ENCODE measurements around the gene ANAPC13. TPM values are rescaled to one million over a fixed set of nuclear protein-coding genes. Genes with fewer than 3 reads are reported as not detected.
A peak's percentile ranks its signal among the peaks of the same experiment; 100 is the strongest.

The ANAPC13 gene, protein sequence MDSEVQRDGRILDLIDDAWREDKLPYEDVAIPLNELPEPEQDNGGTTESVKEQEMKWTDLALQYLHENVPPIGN
- total RNA-seq (10 to 100 TPM; 20.7 to 31.8 (median 22.6) TPM), total RNA-seq (13.7 to 47.3 (median 24.7) reads per million in 29 experiments)
- 46.9 TPM for total RNA-seq (2013)

DNA sequence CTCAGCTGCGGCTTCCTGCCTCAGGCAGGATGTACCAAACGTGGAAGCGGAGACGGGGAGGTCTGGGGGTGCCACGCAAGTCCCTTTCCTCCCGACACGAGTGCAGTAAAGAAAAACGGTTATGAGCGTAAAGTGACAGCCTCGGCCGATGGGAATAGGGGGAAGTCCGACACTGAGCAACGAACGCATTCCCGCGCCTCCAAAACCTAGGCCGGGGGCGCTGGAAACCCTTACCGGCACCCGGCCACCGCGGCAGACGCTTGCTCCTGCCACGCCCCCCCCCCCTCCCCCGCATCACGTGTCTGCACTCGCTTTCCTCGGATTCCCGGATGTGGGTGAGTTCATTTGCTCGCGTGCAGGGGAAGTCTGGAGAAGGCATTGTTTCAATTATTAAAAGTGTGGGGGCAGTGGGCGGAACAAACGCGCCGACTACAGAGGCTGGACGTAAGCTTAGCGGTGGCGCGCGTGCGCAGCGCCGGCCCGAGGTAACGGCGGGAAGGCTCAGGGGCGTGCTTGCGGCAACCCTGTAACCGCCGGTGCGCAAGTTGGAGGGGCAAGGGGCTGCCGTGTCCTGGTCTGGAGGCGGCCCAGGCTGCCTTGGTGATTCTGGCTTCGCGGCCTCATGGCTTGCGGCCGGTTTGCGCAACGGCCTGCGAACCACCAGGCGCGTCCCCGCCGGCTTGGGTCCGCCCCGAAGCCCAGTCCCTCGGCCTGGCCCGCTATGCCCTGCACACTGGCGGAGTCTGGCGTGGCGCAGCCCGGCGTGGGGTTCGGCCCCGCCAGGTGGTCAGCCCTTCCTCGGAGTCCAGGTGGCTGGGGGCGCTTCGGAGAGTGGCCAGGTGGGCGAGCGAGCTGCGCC lies at the start of gene ANAPC13, which contains the start of gene CEP63:
Gene ANAPC13, minus strand, starts transcription at position 268 of the 859 bp plus-strand sequence. CDS start 3,081 bp downstream, outside the sequence.
Gene CEP63, plus strand, starts transcription at position 340 of the 859 bp plus-strand sequence. CDS start 9,264 bp downstream, outside the sequence.
- Histone ChIP-seq H3K36me3 (ENCODE audit: control insufficient read depth in 2 of 2, extremely low read depth in 1 of 2, insufficient read depth in 1 of 2, low read length in 1 of 2) (peaks cover 0 to 18% of the 10 kb centered on the region in 2 donors), H3K27ac (ENCODE audit: low read length) (peak within 1 kb of the TSS; percentile 86), H3K4me3 (ENCODE audit: control insufficient read depth in 1 of 2, extremely low read depth in 1 of 2, low read length in 1 of 2) (peak within 1 kb of the TSS; percentile 92 to 96), H3K9me3 (no peaks in the 10 kb centered on the region), H3K4me1 (ENCODE audit: control insufficient read depth in 1 of 2, extremely low read depth in 1 of 2, insufficient read depth in 2 of 2, low read length in 2 of 2) (peaks cover 21 to 28% of the 10 kb centered on the region in 2 experiments), H3K27me3 (replicated peaks in 1 of 2; ENCODE audit: control insufficient read depth in 2 of 2, extremely low read depth in 1 of 2, insufficient read depth in 2 of 2, low read length in 1 of 2) (no peaks in the 10 kb centered on the region)
- ATAC-seq (replicated peaks in 1 of 4) (peak; percentile 81 to 89 (median 84)), DNase-seq (peak; percentile 85 to 98 (median 92))
- Mint-ChIP-seq H3K4me3 (peak within 1 kb of the TSS; percentile 93 to 98 (median 94)), H3K9me3 (peaks cover 0 to 3% (median 0%) of the 10 kb centered on the region in 3 donors), H3K27me3 (no peaks in the 10 kb centered on the region), H3K36me3 (peaks cover 16% of the 10 kb centered on the region), H3K4me1 (peaks cover 58 to 70% (median 59%) of the 10 kb centered on the region in 3 donors), H3K27ac (peak within 1 kb of the TSS; percentile 96 to 98)
- under 1% methylated on average over 71 of the region's 81 CpGs for WGBS (ENCODE audit: insufficient coverage)
- ChIA-PET POLR2A (interaction anchor here in 1 of 2 donors (1.5 kb wide), 1 partner anchor 913 kb away, joined by 6 read pairs; the partner anchor contains the start of gene CDV3), CTCF (interaction anchor here (0.6 to 4.6 kb wide), 5 partner anchors 9 to 263 kb away, joined by 3 to 21 read pairs (median 6); no protein-coding TSS in a partner anchor)

GRCh38 chr3:134535186-134535970 lies 49.6 kb upstream of the ANAPC13 start:
- H3K36me3 ChIP-seq (ENCODE audit: control insufficient read depth in 2 of 2, extremely low read depth in 1 of 2, insufficient read depth in 1 of 2, low read length in 1 of 2): peaks cover 7 to 37% of the 10 kb centered on the region in 2 donors

DNA sequence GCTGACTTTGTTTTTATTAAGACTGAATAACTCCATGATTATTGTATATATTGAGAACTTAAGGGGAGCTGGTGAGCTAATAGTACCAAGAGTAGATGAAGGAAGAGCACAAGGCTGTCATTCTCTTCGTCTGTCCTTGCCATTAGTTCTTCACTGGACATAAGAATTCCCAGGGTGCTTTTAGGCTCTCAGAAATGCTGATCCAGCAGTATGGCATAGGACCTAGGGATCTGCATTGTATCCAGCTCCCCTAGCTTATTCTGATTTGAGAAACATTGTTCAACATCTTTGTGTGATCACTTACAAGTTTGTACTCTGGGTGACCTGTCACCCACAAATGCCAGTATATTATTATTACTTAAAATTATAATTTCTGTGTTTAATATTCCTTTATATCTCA lies 47.7 kb upstream of the ANAPC13 start:
- no peaks in the 10 kb centered on the region for H3K9me3 ChIP-seq
- no peak overlapping the region for H3K27ac Mint-ChIP-seq
- H3K27ac ChIP-seq (ENCODE audit: low read length): no peak overlapping the region
- H3K9me3 Mint-ChIP-seq: no peaks in the 10 kb centered on the region
- no peaks in the 10 kb centered on the region for H3K27me3 ChIP-seq (replicated peaks in 1 of 2; ENCODE audit: control insufficient read depth in 2 of 2, extremely low read depth in 1 of 2, insufficient read depth in 2 of 2, low read length in 1 of 2)
- no peak overlapping the region for H3K4me3 ChIP-seq (ENCODE audit: control insufficient read depth in 1 of 2, extremely low read depth in 1 of 2, low read length in 1 of 2)
- H3K4me3 Mint-ChIP-seq: no peak overlapping the region
- H3K4me1 Mint-ChIP-seq: peaks cover 2 to 13% (median 9%) of the 10 kb centered on the region in 3 donors
- ChIA-PET CTCF (interaction anchor here in 1 of 2 donors (1.0 kb wide), 1 partner anchor 58 kb away, joined by 3 read pairs; no protein-coding TSS in a partner anchor), POLR2A (no interaction called here)
- no peak for ATAC-seq (replicated peaks in 1 of 4)
- H3K36me3 ChIP-seq (ENCODE audit: control insufficient read depth in 2 of 2, extremely low read depth in 1 of 2, insufficient read depth in 1 of 2, low read length in 1 of 2): peaks cover 7 to 37% of the 10 kb centered on the region in 2 donors
- H3K4me1 ChIP-seq (ENCODE audit: control insufficient read depth in 1 of 2, extremely low read depth in 1 of 2, insufficient read depth in 2 of 2, low read length in 2 of 2): peaks cover 0 to 2% of the 10 kb centered on the region in 2 experiments
- H3K36me3 Mint-ChIP-seq: peaks cover 31% of the 10 kb centered on the region
- WGBS (ENCODE audit: insufficient coverage): 92% methylated on average over 1 of the region's 1 CpG
- H3K27me3 Mint-ChIP-seq: no peaks in the 10 kb centered on the region
- DNase-seq: no peak

More at GRCh38 chr3:134535186-134535970, 49.6 kb upstream of the ANAPC13 start:
- POLR2A ChIA-PET: interaction anchor here in 1 of 2 donors (0.6 kb wide), 1 partner anchor 1823 kb away, joined by 4 read pairs; no protein-coding TSS in a partner anchor
- ATAC-seq (replicated peaks in 1 of 4): no peak
- no peak overlapping the region for H3K4me3 ChIP-seq (ENCODE audit: control insufficient read depth in 1 of 2, extremely low read depth in 1 of 2, low read length in 1 of 2)
- no peaks in the 10 kb centered on the region for H3K9me3 ChIP-seq
- DNase-seq: no peak
- Mint-ChIP-seq H3K27ac (no peak overlapping the region), H3K9me3 (no peaks in the 10 kb centered on the region), H3K36me3 (peaks cover 42% of the 10 kb centered on the region), H3K4me3 (no peak overlapping the region), H3K4me1 (peaks cover 0 to 9% (median 7%) of the 10 kb centered on the region in 3 donors), H3K27me3 (no peaks in the 10 kb centered on the region)
- peaks cover 0 to 2% of the 10 kb centered on the region in 2 experiments for H3K4me1 ChIP-seq (ENCODE audit: control insufficient read depth in 1 of 2, extremely low read depth in 1 of 2, insufficient read depth in 2 of 2, low read length in 2 of 2)
- CTCF ChIA-PET: interaction anchor here in 1 of 2 donors (0.6 kb wide), 1 partner anchor 228 kb away, joined by 5 read pairs; no protein-coding TSS in a partner anchor
- 96% methylated on average over 3 of the region's 4 CpGs for WGBS (ENCODE audit: insufficient coverage)
- H3K27me3 ChIP-seq (replicated peaks in 1 of 2; ENCODE audit: control insufficient read depth in 2 of 2, extremely low read depth in 1 of 2, insufficient read depth in 2 of 2, low read length in 1 of 2): no peaks in the 10 kb centered on the region
- H3K27ac ChIP-seq (ENCODE audit: low read length): no peak overlapping the region

DNA sequence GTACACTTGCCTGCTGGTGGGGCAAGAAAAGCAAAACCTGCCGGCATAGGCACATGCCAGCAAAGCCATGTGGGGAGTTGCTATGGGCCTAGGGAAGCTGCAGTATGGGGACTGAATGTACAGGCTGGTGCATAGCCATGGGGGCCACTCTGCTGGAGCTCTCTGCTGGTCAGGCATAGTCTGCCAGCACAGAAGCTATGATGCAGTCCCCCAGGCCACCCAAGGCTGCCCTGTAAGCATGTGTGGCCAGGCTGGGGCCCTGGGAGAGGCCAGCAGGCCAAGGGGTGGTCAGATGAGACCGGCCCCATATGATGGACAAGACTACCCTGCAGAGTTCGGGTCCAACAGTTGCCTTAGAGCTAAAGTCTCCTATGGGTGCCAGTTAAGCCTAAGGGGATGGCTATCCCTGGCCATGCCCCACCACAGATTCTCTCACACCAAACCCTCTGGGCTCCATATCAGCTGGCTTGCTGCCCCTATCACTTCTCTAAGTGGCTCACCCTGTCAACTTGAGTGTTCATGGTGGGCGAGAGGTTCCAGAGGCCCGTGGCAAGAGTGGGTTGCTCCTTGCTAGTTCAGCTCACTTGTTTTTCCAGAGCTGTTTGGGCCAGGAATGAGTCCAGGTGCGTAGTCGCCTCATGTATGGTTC lies 41.9 kb upstream of the ANAPC13 start:
- 100% methylated on average over 6 of the region's 7 CpGs for WGBS (ENCODE audit: insufficient coverage)
- CTCF ChIA-PET: interaction anchor here in 1 of 2 donors (0.5 kb wide), 1 partner anchor 73 kb away, joined by 4 read pairs; no protein-coding TSS in a partner anchor

GRCh38 chr3:134527037-134527436 lies 41.3 kb upstream of the ANAPC13 start:
- DNase-seq (peak in 1 of 35 experiments; percentile 8), ATAC-seq (replicated peaks in 1 of 4) (no peak)
- H3K36me3 ChIP-seq (ENCODE audit: control insufficient read depth in 2 of 2, extremely low read depth in 1 of 2, insufficient read depth in 1 of 2, low read length in 1 of 2): peaks cover 0 to 6% of the 10 kb centered on the region in 2 donors
- ChIA-PET POLR2A (interaction anchor here in 1 of 2 donors (0.5 kb wide), 1 partner anchor 12 kb away, joined by 3 read pairs; no protein-coding TSS in a partner anchor), CTCF (interaction anchor here in 1 of 2 donors (0.5 kb wide), 1 partner anchor 74 kb away, joined by 4 read pairs; no protein-coding TSS in a partner anchor)
- H3K4me3 ChIP-seq (ENCODE audit: control insufficient read depth in 1 of 2, extremely low read depth in 1 of 2, low read length in 1 of 2): no peak overlapping the region
- peaks cover 7 to 23% (median 14%) of the 10 kb centered on the region in 3 donors for H3K4me1 Mint-ChIP-seq
- peaks cover 15% of the 10 kb centered on the region for H3K9me3 ChIP-seq
- no peak overlapping the region for H3K4me3 Mint-ChIP-seq
- 100% methylated on average over 4 of the region's 4 CpGs for WGBS (ENCODE audit: insufficient coverage)
- peaks cover 0 to 5% of the 10 kb centered on the region in 2 experiments for H3K4me1 ChIP-seq (ENCODE audit: control insufficient read depth in 1 of 2, extremely low read depth in 1 of 2, insufficient read depth in 2 of 2, low read length in 2 of 2)
- H3K36me3 Mint-ChIP-seq: peaks cover 53% of the 10 kb centered on the region
- H3K9me3 Mint-ChIP-seq: peaks cover 25 to 44% (median 36%) of the 10 kb centered on the region in 3 donors
- peaks cover 0 to 2% of the 10 kb centered on the region in 2 experiments for H3K27me3 ChIP-seq (replicated peaks in 1 of 2; ENCODE audit: control insufficient read depth in 2 of 2, extremely low read depth in 1 of 2, insufficient read depth in 2 of 2, low read length in 1 of 2)
- no peaks in the 10 kb centered on the region for H3K27me3 Mint-ChIP-seq
- H3K27ac ChIP-seq (ENCODE audit: low read length): no peak overlapping the region
- H3K27ac Mint-ChIP-seq: no peak overlapping the region

More for the DNA sequence above, 41.9 kb upstream of the ANAPC13 start:
- Histone ChIP-seq H3K9me3 (peaks cover 12% of the 10 kb centered on the region), H3K36me3 (ENCODE audit: control insufficient read depth in 2 of 2, extremely low read depth in 1 of 2, insufficient read depth in 1 of 2, low read length in 1 of 2) (peaks cover under 1 to 6% of the 10 kb centered on the region in 2 donors), H3K27me3 (replicated peaks in 1 of 2; ENCODE audit: control insufficient read depth in 2 of 2, extremely low read depth in 1 of 2, insufficient read depth in 2 of 2, low read length in 1 of 2) (peaks cover 0 to 2% of the 10 kb centered on the region in 2 experiments), H3K27ac (ENCODE audit: low read length) (no peak overlapping the region), H3K4me3 (ENCODE audit: control insufficient read depth in 1 of 2, extremely low read depth in 1 of 2, low read length in 1 of 2) (no peak overlapping the region), H3K4me1 (ENCODE audit: control insufficient read depth in 1 of 2, extremely low read depth in 1 of 2, insufficient read depth in 2 of 2, low read length in 2 of 2) (peaks cover 0 to 5% of the 10 kb centered on the region in 2 experiments)
- no peak overlapping the region for H3K27ac Mint-ChIP-seq
- peaks cover 24 to 38% (median 33%) of the 10 kb centered on the region in 3 donors for H3K9me3 Mint-ChIP-seq
- ATAC-seq (replicated peaks in 1 of 4) (no peak), DNase-seq (no peak)
- peaks cover 48% of the 10 kb centered on the region for H3K36me3 Mint-ChIP-seq
- no peak overlapping the region for H3K4me3 Mint-ChIP-seq
- peaks cover 7 to 24% (median 14%) of the 10 kb centered on the region in 3 donors for H3K4me1 Mint-ChIP-seq
- POLR2A ChIA-PET: interaction anchor here in 1 of 2 donors (0.6 kb wide), 1 partner anchor 372 kb away, joined by 3 read pairs; no protein-coding TSS in a partner anchor
- H3K27me3 Mint-ChIP-seq: no peaks in the 10 kb centered on the region

Data from T-cell (primary cell).